GM12878 (cell line): ENCODE data around the gene ENOX2. TPM values are rescaled to one million over a fixed set of nuclear protein-coding genes. Genes with fewer than 3 reads are reported as not detected.
"Not testable (repeated sequence)": the region's sequence is repeated elsewhere in the genome, so short reads cannot be mapped to it uniquely, and the experiment has no call there.

ENCODE experiments used
- ATAC-seq: fragments of 200-7000 bp; cut with Tn5 transposase; 3 replicates; pipeline ENCODE4 v1.9.1; 2020; ENCODE audit warnings: mild to moderate bottlenecking, moderate library complexity
- BruUV-seq: library from RNA; stranded (reverse); fragments of 400-500 nt; replicated peaks from 2 replicates; lab custom pipeline; 2021; lab: Mats Ljungman, UMichigan
- CTCF ChIA-PET: fragments of 300-600 bp; sonication (Branson Sonifier 250); formaldehyde crosslinking; extraction: SDS; loops from one replicate; lab custom pipeline; 2021; ENCODE audit warnings: inconsistent platforms; lab: Yijun Ruan, JAX
- POLR2A ChIA-PET: fragments of 350-600 bp; formaldehyde crosslinking; extraction: SDS; loops from one replicate; lab custom pipeline; 2021; ENCODE audit warnings: inconsistent platforms; lab: Charles Lee
- RAD21 ChIA-PET: fragments of 300-600 bp; sonication (Branson Sonifier 250); formaldehyde crosslinking; loops from one replicate; lab custom pipeline; 2023; ENCODE audit warnings: antibody characterized with exemption; ENCODE audit not compliant: unreplicated experiment; lab: Charles Lee
- SMC1A ChIA-PET: fragments of 300-600 bp; sonication (Branson Sonifier 250); formaldehyde crosslinking; loops from one replicate; lab custom pipeline; 2023; ENCODE audit not compliant: unreplicated experiment, uncharacterized antibody; lab: Charles Lee
- DNase-seq: peaks from one replicate; pipeline ENCODE4 v3.0.0-alpha.2; 2011; ENCODE audit warnings: low read depth, low spot score
- FAIRE-seq: peaks from 3 replicates; lab custom pipeline; 2011; peaks lifted over from hg19 to GRCh38; lab: Jason Lieb, UNC
- H2AFZ ChIP-seq: 2 replicates; pipeline ENCODE4 v1.6.0; 2011; ENCODE audit warnings: low read depth, low read length, control low read depth; ENCODE audit not compliant: control insufficient read depth
- H3K27ac ChIP-seq: 2 replicates; pipeline ENCODE4 v1.5.1; 2011; ENCODE audit warnings: control low read depth; ENCODE audit not compliant: control insufficient read depth, insufficient read depth
- H3K27me3 ChIP-seq, 2 experiments: replicated peaks in 1 of 2; 2 replicates each; pipeline versions ENCODE4 v1.6.0 to v1.6.1; 2011; ENCODE audit warnings: low read length in 1 of 2; ENCODE audit not compliant: control insufficient read depth in 2 of 2, insufficient read depth in 2 of 2
- H3K36me3 ChIP-seq, 2 experiments: 2 replicates each; pipeline ENCODE4 v1.5.1; 2011; ENCODE audit warnings: low read length in 1 of 2; ENCODE audit not compliant: control insufficient read depth in 2 of 2, insufficient read depth in 2 of 2
- H3K4me1 ChIP-seq: 2 replicates; pipeline ENCODE4 v1.6.1; 2011; ENCODE audit warnings: mild to moderate bottlenecking, low read length, moderate library complexity, mixed read lengths; ENCODE audit not compliant: control insufficient read depth, insufficient read depth
- H3K4me2 ChIP-seq: 2 replicates; pipeline ENCODE4 v1.6.0; 2011; ENCODE audit warnings: control low read depth; ENCODE audit not compliant: control insufficient read depth, insufficient read depth
- H3K4me3 ChIP-seq: fragments of 200-600 bp; sonication (generic); 2 replicates; pipeline ENCODE4 v1.5.1; 2016
- H3K79me2 ChIP-seq: 2 replicates; pipeline ENCODE4 v1.6.0; 2011; ENCODE audit warnings: low read length; ENCODE audit not compliant: control insufficient read depth, insufficient read depth
- H3K9ac ChIP-seq: 2 replicates; pipeline ENCODE4 v1.8.0; 2011; ENCODE audit warnings: low read length, control low read depth, mixed read lengths; ENCODE audit not compliant: control insufficient read depth, insufficient read depth
- H3K9me3 ChIP-seq: replicated peaks from 3 replicates; pipeline ENCODE4 v1.5.1; 2011; ENCODE audit warnings: mild to moderate bottlenecking, low read length; ENCODE audit not compliant: control insufficient read depth, insufficient read depth
- H4K20me1 ChIP-seq: 2 replicates; pipeline ENCODE4 v1.6.0; 2011; ENCODE audit not compliant: control insufficient read depth, insufficient read depth
- CHD2 ChIP-seq: IDR thresholded peaks from 2 replicates; pipeline ENCODE4 v1.6.1; 2011; ENCODE audit warnings: low read depth, low read length, improper control_type of control experiment, borderline replicate concordance
- LARP7 ChIP-seq: fragments of 450-650 bp; IDR thresholded peaks from 2 replicates; pipeline ENCODE4 v1.6.1; 2017; ENCODE audit warnings: mild to moderate bottlenecking
- SPI1 ChIP-seq: IDR thresholded peaks from 2 replicates; pipeline ENCODE4 v1.6.1; 2011; ENCODE audit warnings: low read depth, mild to moderate bottlenecking, low read length, moderate library complexity, borderline replicate concordance; ENCODE audit not compliant: insufficient read depth
- TARDBP ChIP-seq: IDR thresholded peaks from 2 replicates; pipeline ENCODE4 v1.6.1; 2016; ENCODE audit warnings: borderline replicate concordance
- TCF12 ChIP-seq: IDR thresholded peaks from 2 replicates; pipeline ENCODE4 v1.6.1; 2011; ENCODE audit warnings: low read depth, mild to moderate bottlenecking, low read length
- WGBS: methylation state at CpG from one replicate; pipeline ENCODE4 v1.1.6; 2016; ENCODE audit warnings: low lambda C conversion rate; ENCODE audit not compliant: insufficient replicate concordance, insufficient coverage; ENCODE audit errors: missing lambda C conversion rate; 5-methylcytosine and 5-hydroxymethylcytosine counted together
- in situ Hi-C: fragments of 300-500 bp; cut with MboI; formaldehyde crosslinking; loops from 9 replicates; pipeline ENCODE4 v1.14.3; 2018; ENCODE audit warnings: mixed read lengths
- intact Hi-C: fragments of 100-400 bp; cut with micrococcal nuclease; formaldehyde crosslinking; loops from one replicate; pipeline ENCODE4 v1.14.2; 2022; ENCODE audit not compliant: unreplicated experiment
- polyA plus RNA-seq, 11 experiments: library from polyadenylated mRNA; depleted of rRNA in 4 of 11; unstranded in 6 of 11; stranded (reverse) in 5 of 11; fragments of >200 nt; fragmentation: Nextera tagmentation in 4 of 11; fragmentation: Illumina TruSeq in 1 of 11; extraction: Ambion mirVana in 4 of 11; extraction: Trizol in 1 of 11; gene quantifications; 1 replicate in 1 of 11; 2 replicates in 10 of 11; pipeline versions ENCODE4 v1.2.1 to v1.2.3, GENCODE V29; 2011 to 2016; ENCODE audit warnings: inconsistent platforms in 2 of 11, missing spikeins in 2 of 11, low read depth in 1 of 11
- total RNA-seq, 4 experiments: library from RNA; depleted of rRNA in 3 of 4; stranded (reverse); fragments of >200 nt in 3 of 4; fragmentation: Illumina TruSeq in 1 of 4; extraction: Trizol in 1 of 4; gene quantifications; 2 replicates each; pipeline versions ENCODE4 v1.2.1 to v1.2.3, GENCODE V29; 2013 to 2021
- TF ChIP-seq, protein P1 (sequence below): IDR thresholded peaks from 2 replicates; pipeline ENCODE4 v1.6.1; 2011; ENCODE audit warnings: mild to moderate bottlenecking, low read depth, low read length, moderate library complexity; ENCODE audit not compliant: insufficient replicate concordance
- TF ChIP-seq, protein P2 (sequence below), 3 experiments: IDR thresholded peaks in 2 of 3; conservative IDR thresholded peaks in 1 of 3; 2 replicates each; pipeline ENCODE4 v1.5.1; 2011; ENCODE audit warnings: low read depth in 3 of 3, low read length in 3 of 3, mild to moderate bottlenecking in 3 of 3, control low read depth in 2 of 3, moderate library complexity in 2 of 3, inconsistent platforms in 1 of 3, mixed read lengths in 1 of 3; ENCODE audit not compliant: control insufficient read depth in 2 of 3, insufficient read depth in 1 of 3; ENCODE audit errors: extremely low read depth in 1 of 3

ENOX2 gene
- total and polyA plus RNA-seq, 10 of the 15 experiments (the other 5 are each of a cell fraction or from before 2014, with no cell fraction given): 3.2 to 13.0 (median 7.7) TPM

DNA sequence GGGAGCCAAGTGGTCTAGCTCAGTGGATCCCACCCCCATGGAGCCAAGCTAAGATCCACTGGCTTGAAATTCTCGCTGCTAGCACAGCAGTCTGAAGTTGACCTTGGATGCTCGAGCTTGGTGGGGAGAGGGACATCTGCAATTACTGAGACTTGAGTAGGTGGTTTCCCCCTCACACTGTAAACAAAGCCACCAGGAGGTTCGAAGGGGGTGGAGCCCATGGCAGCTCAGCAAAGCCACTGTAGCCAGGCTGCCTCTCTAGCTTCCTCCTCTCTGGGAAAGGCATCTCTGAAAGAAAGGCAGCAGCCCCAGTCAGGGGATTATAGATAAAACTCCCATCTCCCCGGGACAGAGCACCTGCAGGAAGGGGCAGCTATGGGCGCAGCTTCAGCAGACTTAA is 89.1 kb downstream of the ENOX2 start:
- POLR2A ChIA-PET, H3K9ac ChIP-seq, H3K36me3 ChIP-seq, H3K79me2 ChIP-seq, SMC1A ChIA-PET, CTCF ChIA-PET, BruUV-seq, DNase-seq, H3K4me2 ChIP-seq, in situ Hi-C loops, H3K4me1 ChIP-seq, intact Hi-C loops, ATAC-seq, H3K4me3 ChIP-seq, H4K20me1 ChIP-seq, H3K9me3 ChIP-seq, FAIRE-seq, RAD21 ChIA-PET, H3K27me3 ChIP-seq, H3K27ac ChIP-seq, H2AFZ ChIP-seq: not testable (repeated sequence)
- 64% methylated on average over 5 of the region's 5 CpGs for WGBS

DNA sequence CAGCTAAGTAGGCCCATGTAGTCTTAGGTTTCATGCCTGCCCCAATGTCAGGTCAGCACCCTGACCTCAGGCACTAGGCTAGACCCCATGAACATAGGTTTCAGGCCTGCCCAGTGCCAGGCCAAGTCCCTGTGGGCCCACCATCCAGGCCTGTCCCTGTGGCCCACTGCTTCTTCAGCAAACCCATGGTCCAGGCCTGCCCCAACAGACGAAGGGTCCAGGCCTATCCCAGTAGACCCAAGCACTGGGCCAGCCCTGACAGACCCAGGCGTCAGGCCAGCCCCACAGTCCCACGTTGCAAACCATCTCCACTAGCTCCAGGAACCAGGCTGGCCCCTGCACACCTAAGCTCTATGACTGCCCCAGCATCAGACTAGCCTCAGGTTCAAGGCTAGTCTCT is 92.4 kb downstream of the ENOX2 start:
- H3K36me3 ChIP-seq: no peaks in the 10 kb centered on the region
- RAD21 ChIA-PET: no interaction called here
- no peak overlapping the region for H3K4me3 ChIP-seq
- FAIRE-seq (no peak), DNase-seq (no peak), ATAC-seq (no peak)
- no peak overlapping the region for H2AFZ ChIP-seq
- no peak overlapping the region for H3K9ac ChIP-seq
- no peaks in the 10 kb centered on the region for H3K79me2 ChIP-seq
- H3K27me3 ChIP-seq: no peaks in the 10 kb centered on the region
- H3K27ac ChIP-seq: no peak overlapping the region
- H3K4me1 ChIP-seq: no peaks in the 10 kb centered on the region
- SMC1A ChIA-PET: no interaction called here
- CTCF ChIA-PET: no interaction called here
- H3K4me2 ChIP-seq: no peak overlapping the region
- TF ChIP-seq SPI1: no peak
- TF ChIP-seq TCF12: no peak
- TF ChIP-seq CHD2: no peak
- TF ChIP-seq, protein P1, sequence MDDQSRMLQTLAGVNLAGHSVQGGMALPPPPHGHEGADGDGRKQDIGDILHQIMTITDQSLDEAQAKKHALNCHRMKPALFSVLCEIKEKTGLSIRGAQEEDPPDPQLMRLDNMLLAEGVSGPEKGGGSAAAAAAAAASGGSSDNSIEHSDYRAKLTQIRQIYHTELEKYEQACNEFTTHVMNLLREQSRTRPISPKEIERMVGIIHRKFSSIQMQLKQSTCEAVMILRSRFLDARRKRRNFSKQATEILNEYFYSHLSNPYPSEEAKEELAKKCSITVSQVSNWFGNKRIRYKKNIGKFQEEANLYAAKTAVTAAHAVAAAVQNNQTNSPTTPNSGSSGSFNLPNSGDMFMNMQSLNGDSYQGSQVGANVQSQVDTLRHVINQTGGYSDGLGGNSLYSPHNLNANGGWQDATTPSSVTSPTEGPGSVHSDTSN: no peak
- TF ChIP-seq LARP7: no peak
- TF ChIP-seq, protein P2, sequence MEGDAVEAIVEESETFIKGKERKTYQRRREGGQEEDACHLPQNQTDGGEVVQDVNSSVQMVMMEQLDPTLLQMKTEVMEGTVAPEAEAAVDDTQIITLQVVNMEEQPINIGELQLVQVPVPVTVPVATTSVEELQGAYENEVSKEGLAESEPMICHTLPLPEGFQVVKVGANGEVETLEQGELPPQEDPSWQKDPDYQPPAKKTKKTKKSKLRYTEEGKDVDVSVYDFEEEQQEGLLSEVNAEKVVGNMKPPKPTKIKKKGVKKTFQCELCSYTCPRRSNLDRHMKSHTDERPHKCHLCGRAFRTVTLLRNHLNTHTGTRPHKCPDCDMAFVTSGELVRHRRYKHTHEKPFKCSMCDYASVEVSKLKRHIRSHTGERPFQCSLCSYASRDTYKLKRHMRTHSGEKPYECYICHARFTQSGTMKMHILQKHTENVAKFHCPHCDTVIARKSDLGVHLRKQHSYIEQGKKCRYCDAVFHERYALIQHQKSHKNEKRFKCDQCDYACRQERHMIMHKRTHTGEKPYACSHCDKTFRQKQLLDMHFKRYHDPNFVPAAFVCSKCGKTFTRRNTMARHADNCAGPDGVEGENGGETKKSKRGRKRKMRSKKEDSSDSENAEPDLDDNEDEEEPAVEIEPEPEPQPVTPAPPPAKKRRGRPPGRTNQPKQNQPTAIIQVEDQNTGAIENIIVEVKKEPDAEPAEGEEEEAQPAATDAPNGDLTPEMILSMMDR (IDR thresholded peaks at IDR 0.05 in 2 of 3, conservative IDR thresholded peaks at IDR 0.05 in 1 of 3; ENCODE audit: control insufficient read depth in 2 of 3, extremely low read depth in 1 of 3, insufficient read depth in 1 of 3, low read depth in 3 of 3, low read length in 3 of 3): no peak
- no peak for TF ChIP-seq TARDBP
- WGBS: 44% methylated on average over 3 of the region's 3 CpGs
- POLR2A ChIA-PET: no interaction called here
- in situ Hi-C loops (no loop called here), intact Hi-C loops (no loop called here)
- no peaks in the 10 kb centered on the region for H4K20me1 ChIP-seq
- H3K9me3 ChIP-seq: no peaks in the 10 kb centered on the region; the same call in 2 of the 3 replicates
- BruUV-seq: no TSS peak
